NCI-H1436 treated with DMSO at 0.1 percent for 48 hours (cell line): ENCODE data around the gene RASSF4.

Experiments used
- DNase-seq: peaks from one replicate; lab custom pipeline; 2025; lab: John Stamatoyannopoulos, UW

The RASSF4 gene

GRCh38 chr10:44959247-44960087 lies at the start of gene RASSF4:
Gene RASSF4 (plus strand): TSS chr10:44959802. CDS start chr10:44970203, 10,401 bp downstream.
- peak; percentile 40 for DNase-seq

- DNase-seq: no peak
These were observed 49.7 kb upstream of the RASSF4 start for GRCh38 chr10:44909910-44910309.

DNA sequence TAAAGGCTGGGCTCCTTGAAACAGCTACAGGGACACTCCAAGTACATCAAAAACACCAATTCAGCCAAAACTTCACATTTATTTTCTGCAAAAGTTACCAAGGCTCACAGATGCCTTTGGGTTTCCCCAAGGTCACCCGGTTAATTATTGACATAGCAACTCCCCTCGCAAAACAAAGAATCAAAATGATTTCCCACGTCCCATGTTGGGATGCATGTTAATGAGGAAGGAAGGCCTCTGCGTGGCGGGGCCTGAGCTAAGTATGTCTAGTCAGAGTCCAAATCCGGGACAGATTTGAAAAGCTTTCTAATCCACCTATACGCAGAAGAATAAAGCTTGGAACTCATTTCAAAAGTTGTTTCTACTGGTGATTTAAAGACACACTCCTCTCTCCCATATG lies 49.0 kb upstream of the RASSF4 start:
- DNase-seq: no peak

- no peak for DNase-seq
These were observed 48.5 kb upstream of the RASSF4 start, which contains the start of gene TMEM72 for GRCh38 chr10:44911081-44911540. Gene TMEM72 (plus strand): TSS chr10:44911337. CDS start chr10:44911513, 176 bp downstream.

GRCh38 chr10:44911951-44912350 lies 47.7 kb upstream of the RASSF4 start:
- DNase-seq: no peak

DNA sequence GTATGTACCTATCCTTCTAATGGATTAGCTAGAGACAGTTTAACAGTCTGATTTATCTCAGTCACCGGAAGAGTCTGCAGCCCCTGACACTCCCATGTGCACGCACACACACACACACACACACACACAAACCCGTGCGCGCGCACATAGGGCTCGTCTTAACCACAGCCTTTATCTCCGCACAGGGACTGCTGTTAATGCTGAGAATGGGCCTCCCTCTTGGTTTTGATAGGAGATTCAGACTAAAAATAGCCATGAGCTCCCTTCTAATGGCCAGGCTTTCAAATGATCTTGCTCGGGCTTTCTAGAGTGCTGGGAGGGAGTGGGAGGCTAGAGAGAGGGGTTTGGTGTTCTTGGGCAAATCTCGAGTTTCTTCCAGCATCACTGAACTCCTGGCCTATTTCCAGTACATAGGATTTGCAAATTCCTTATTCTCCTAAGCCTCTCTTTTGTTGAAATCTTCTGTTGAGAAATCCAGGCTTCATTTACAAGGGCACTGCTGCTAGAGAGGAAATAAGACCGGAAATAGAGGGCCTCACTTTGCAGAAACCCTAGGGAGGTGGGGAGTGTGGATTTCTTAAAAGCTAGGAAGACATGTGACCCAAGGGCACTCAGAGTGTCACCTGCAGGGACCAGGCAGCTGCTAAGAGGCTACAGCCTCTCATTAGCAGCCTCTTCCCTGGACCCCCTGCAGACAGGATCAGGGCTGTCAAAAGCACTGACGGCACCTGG lies 46.1 kb upstream of the RASSF4 start:
- DNase-seq: no peak

DNA sequence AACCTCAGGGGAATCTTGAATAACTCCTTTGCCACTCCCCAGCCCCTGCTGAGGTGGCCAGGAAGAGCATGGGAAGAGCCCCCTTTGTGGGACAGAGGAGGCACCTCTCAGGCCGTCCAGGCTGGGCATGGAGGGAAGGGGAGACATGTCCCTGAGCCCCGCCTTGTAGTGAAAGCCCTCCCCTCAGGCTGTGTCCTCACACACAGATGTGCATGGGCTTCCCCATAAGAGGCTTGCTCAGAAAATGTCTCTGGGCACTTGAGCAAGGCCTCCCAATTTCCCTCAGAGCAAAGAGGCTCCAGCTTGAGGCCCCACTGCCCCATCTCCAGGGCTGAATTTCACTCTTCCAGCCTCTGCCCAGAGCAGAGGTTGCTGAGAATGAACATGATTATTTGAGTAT lies 44.7 kb upstream of the RASSF4 start:
- DNase-seq: no peak

DNA sequence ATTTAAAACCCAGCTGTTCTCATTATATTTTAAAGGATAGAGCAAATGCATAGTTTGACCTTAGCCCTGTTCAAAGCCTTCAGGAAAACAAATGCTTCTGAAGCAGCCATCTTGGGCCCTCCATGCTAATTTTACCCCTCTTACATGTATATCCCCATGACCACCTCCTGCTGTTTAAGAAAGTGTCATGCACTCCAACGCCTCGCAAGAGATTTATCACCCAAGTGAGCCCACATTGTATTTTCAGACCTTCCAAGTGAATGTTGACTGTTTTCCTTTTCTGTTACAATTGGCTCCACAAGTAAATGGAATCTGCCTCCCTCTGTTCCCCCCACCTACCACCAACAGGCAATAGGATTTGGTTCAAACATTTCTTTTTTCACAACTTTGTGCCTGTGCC lies 43.2 kb upstream of the RASSF4 start:
- no peak for DNase-seq

GRCh38 chr10:44917848-44918247 lies 41.8 kb upstream of the RASSF4 start:
- DNase-seq: no peak

GRCh38 chr10:44920252-44920651 lies 39.4 kb upstream of the RASSF4 start:
- DNase-seq: no peak

DNA sequence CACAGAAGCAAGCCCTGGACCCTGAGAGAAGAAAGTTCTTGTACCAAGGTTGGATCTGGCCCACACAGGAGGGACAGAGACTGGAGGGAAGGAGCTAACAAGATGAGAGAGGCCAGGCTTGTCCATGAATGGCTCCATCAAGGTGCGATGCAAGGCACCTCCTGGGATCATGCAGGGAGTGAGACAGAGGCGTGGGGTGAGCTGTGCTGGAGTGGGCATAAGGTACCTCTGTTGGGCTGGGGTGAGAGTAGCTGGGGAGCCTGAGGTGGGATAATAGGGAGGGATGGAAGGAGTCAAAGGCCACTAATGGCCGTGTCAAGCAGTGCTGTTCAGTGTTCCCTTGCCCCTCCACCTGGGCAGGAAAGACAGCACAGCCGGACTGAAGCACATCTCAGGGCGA lies 38.5 kb upstream of the RASSF4 start:
- DNase-seq: no peak

GRCh38 chr10:44921506-44921905 lies 38.1 kb upstream of the RASSF4 start:
- DNase-seq: no peak

DNA sequence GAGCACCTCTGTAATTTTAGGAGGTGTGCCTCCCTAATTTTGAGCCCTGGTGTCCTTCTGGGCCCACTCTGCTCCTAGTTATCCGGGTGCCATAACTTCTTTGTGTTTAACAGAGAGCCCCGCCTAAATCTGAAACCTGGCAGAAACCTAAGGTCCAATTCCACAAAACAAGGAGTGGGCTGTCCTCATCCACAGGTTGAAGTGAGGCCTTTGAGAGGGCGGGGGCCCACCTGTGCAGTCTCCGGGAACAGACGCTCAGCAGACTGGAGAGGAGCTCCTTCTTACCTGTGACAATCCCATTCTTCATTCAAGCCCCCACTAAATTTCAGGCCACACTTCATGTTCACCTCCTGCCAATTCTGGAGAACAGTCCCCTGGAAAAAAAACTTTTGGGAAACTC lies 37.6 kb upstream of the RASSF4 start:
- DNase-seq: no peak

- DNase-seq: no peak
These were observed 36.6 kb upstream of the RASSF4 start for GRCh38 chr10:44922796-44923545.

GRCh38 chr10:44923611-44924010 lies 36.0 kb upstream of the RASSF4 start:
- DNase-seq: no peak

DNA sequence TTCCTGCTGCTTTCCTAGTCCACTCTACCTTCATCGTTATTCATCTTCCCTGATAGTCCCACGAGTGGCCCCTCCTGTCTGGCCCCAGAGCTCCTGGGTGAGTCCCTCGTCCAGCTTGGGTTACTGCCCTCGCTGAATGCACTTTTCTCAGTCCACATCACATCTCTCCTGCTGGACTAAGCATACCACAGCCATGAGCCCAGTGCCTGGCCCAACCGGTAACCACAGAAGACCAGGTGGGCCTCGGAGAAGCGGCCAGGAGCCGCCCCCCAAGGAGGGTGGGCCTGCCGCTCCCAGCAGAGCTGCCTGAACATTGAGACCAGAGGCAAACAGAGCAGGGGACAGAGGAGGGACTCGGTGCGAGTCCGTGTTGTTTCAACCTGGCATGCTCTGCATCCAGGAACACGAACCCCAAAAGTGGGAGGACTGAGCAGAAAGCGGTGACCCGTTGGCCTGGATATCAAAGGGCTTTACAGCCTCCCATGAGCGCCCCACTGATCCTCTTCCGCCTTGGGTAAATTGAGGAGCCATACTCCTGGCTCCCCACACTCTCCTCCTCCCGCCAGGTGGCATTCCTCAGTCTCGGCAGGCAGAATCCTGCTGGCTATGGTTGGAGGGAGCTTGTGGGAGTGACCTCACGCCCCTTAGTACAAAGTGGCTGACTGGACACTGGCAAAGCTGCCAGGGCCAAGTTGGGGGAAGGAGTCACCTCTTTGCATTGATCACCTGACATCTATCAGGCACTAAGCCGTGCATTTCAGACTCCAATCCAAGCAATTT lies 35.2 kb upstream of the RASSF4 start:
- no peak for DNase-seq

DNA sequence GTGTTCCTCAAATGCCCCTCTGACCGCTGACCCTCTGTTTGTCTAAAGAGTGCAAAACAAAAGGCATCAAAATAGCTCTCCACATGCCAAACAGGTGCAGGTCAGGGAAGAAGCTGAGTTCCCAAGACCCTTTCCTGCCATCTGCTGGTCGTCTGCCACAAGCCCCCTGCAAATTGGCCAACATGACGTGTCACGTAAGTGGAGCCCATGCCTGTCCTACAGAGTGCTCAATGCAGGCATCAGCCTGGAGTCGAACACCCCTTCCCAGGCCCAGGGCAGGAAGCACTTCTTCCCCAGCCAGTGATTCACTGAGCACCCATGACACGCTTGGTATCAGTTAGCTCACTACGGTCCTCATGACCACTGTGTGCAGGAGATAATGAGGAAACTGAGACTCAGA lies 34.4 kb upstream of the RASSF4 start:
- DNase-seq: peak; percentile 50

- no peak for DNase-seq
These were observed 33.5 kb upstream of the RASSF4 start for GRCh38 chr10:44925811-44926750.

GRCh38 chr10:44926751-44927351 lies 32.8 kb upstream of the RASSF4 start:
- DNase-seq: no peak

GRCh38 chr10:44927352-44927751 lies 32.2 kb upstream of the RASSF4 start:
- DNase-seq: no peak
